ENCODE measurements around the gene HAPLN2. TPM values are rescaled to one million over a fixed set of nuclear protein-coding genes. Genes with fewer than 3 reads are reported as not detected.

Gene HAPLN2
- total RNA-seq, 4 donors from 2014 or later: 0.55 to 1.9 TPM; not detected in 2

DNA sequence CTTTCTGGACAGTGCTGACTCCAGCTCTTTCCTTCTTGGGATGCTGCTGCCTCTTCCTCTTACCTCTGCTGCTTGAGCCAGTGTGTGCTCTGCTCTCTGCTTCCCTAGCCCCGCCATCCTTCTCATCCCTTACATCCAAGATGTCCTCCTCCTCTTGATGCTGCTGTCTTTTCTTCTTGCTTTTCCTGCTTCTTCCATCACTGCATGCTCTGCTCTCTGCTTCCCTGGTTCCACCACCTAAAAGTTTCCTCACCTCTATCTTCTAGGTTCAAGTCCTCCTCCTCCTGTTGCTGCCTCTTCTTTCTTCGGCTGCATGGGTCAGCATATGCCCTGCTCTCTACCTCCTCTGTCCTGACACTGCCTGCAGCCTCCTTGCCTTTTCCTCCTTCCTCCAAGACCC is 24.2 kb upstream of the HAPLN2 start:
- in situ Hi-C loops (cut with MboI; ENCODE audit: low pct_ligation_motif_present in 1 of 4, low pct_unique_long_range_greater_than_20kb in 1 of 4, low sequenced_read_pairs in 3 of 4) (no loop called here), intact Hi-C loops (cut with DNase I; ENCODE audit: low total_unique reads) (no loop called here)
- Histone ChIP-seq H3K4me1 (peaks cover 9 to 17% (median 12%) of the 10 kb centered on the region in 4 donors), H3K9me3 (no peaks in the 10 kb centered on the region), H3K4me3 (no peak overlapping the region), H3K36me3 (peaks cover 0 to 9% (median 0%) of the 10 kb centered on the region in 4 donors), H3K27ac (no peak overlapping the region), H3K27me3 (no peaks in the 10 kb centered on the region)
- 91 to 94% methylated on average over 2 of the region's 2 CpGs for WGBS, 2 donors (ENCODE audit: low coverage in 1 of 2)
- TF ChIP-seq EP300 (IDR thresholded peaks at IDR 0.05; ENCODE audit: low read depth): no peak
- TF ChIP-seq, protein P1, sequence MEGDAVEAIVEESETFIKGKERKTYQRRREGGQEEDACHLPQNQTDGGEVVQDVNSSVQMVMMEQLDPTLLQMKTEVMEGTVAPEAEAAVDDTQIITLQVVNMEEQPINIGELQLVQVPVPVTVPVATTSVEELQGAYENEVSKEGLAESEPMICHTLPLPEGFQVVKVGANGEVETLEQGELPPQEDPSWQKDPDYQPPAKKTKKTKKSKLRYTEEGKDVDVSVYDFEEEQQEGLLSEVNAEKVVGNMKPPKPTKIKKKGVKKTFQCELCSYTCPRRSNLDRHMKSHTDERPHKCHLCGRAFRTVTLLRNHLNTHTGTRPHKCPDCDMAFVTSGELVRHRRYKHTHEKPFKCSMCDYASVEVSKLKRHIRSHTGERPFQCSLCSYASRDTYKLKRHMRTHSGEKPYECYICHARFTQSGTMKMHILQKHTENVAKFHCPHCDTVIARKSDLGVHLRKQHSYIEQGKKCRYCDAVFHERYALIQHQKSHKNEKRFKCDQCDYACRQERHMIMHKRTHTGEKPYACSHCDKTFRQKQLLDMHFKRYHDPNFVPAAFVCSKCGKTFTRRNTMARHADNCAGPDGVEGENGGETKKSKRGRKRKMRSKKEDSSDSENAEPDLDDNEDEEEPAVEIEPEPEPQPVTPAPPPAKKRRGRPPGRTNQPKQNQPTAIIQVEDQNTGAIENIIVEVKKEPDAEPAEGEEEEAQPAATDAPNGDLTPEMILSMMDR (IDR thresholded peaks at IDR 0.05): no peak
- TF ChIP-seq POLR2A (IDR thresholded peaks at IDR 0.05): no peak
- no peak for TF ChIP-seq POLR2AphosphoS5 (IDR thresholded peaks at IDR 0.05)
- no peak for DNase-seq

GRCh38 chr1:156596426-156596825 is 22.8 kb upstream of the HAPLN2 start:
- intact Hi-C loops (cut with DNase I; ENCODE audit: low total_unique reads) (no loop called here), in situ Hi-C loops (cut with MboI; ENCODE audit: low pct_ligation_motif_present in 1 of 4, low pct_unique_long_range_greater_than_20kb in 1 of 4, low sequenced_read_pairs in 3 of 4) (no loop called here)
- Histone ChIP-seq H3K36me3 (peaks cover 0 to 9% (median 0%) of the 10 kb centered on the region in 4 donors), H3K27me3 (no peaks in the 10 kb centered on the region), H3K27ac (no peak overlapping the region), H3K9me3 (no peaks in the 10 kb centered on the region), H3K4me3 (no peak overlapping the region), H3K4me1 (peaks cover 10 to 19% (median 17%) of the 10 kb centered on the region in 4 donors)
- TF ChIP-seq POLR2AphosphoS5 (IDR thresholded peaks at IDR 0.05) (no peak), POLR2A (IDR thresholded peaks at IDR 0.05) (no peak), EP300 (IDR thresholded peaks at IDR 0.05; ENCODE audit: low read depth) (no peak)
- TF ChIP-seq, protein P1 (IDR thresholded peaks at IDR 0.05): no peak
- 76% methylated on average over 3 of the region's 3 CpGs; no CpG with 5 or more reads in 1 of the 2 donors for WGBS, 2 donors (ENCODE audit: low coverage in 1 of 2)
- DNase-seq: no peak

GRCh38 chr1:156598125-156598524 is 21.1 kb upstream of the HAPLN2 start:
- 93% methylated on average over 5 of the region's 5 CpGs; no CpG with 5 or more reads in 1 of the 2 donors for WGBS, 2 donors (ENCODE audit: low coverage in 1 of 2)
- H3K4me3 ChIP-seq: no peak overlapping the region
- in situ Hi-C loops (cut with MboI; ENCODE audit: low pct_ligation_motif_present in 1 of 4, low pct_unique_long_range_greater_than_20kb in 1 of 4, low sequenced_read_pairs in 3 of 4): no loop called here
- H3K9me3 ChIP-seq: no peaks in the 10 kb centered on the region
- TF ChIP-seq EP300 (IDR thresholded peaks at IDR 0.05; ENCODE audit: low read depth) (no peak), POLR2AphosphoS5 (IDR thresholded peaks at IDR 0.05) (no peak), POLR2A (IDR thresholded peaks at IDR 0.05) (no peak)
- TF ChIP-seq, protein P1 (IDR thresholded peaks at IDR 0.05): no peak
- no peak overlapping the region for H3K27ac ChIP-seq
- H3K4me1 ChIP-seq: peaks cover 9 to 20% (median 17%) of the 10 kb centered on the region in 4 donors
- intact Hi-C loops (cut with DNase I; ENCODE audit: low total_unique reads): no loop called here
- DNase-seq: no peak
- H3K36me3 ChIP-seq: peaks cover 0 to 9% (median 0%) of the 10 kb centered on the region in 4 donors
- H3K27me3 ChIP-seq: no peaks in the 10 kb centered on the region

DNA sequence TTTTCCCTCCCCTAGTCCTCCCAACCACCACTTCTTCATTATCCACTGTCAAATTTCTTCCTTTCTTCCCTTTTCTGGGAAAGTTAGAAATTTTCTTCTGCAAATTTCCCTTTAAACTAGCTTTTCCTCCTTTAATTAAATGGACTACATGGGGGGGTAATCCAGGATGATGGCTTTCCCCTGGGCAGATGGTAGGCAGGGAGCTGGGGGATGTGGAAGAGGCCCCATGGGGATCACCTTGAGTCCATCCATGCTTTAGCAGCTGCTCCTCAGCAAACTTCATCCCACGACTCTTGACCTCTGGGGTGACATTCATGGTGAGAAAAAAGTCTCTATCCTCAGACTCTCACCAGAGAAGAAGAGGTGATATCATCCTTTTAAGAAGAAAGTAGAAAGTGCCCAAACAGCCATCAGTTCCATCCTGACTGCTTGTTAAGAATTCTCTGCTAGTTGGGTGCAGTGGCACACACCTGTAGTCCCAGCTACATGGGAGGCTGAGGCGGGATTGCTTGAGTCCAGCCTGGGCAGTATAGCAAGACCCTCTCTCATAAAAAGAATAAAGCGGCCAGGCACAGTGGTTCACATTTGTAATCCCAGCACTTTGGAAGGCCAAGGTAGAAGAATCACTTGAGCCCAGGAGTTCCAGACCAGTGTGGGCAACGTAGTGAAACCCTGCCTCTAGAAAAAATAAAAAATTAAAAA is 20.3 kb upstream of the HAPLN2 start:
- DNase-seq: no peak
- 93 to 94% methylated on average over 3 to 4 of the region's 4 CpGs for WGBS, 2 donors (ENCODE audit: low coverage in 1 of 2)
- in situ Hi-C loops (cut with MboI; ENCODE audit: low pct_ligation_motif_present in 1 of 4, low pct_unique_long_range_greater_than_20kb in 1 of 4, low sequenced_read_pairs in 3 of 4): no loop called here

More for the DNA sequence above, 20.3 kb upstream of the HAPLN2 start:
- no peak overlapping the region for H3K27ac ChIP-seq
- TF ChIP-seq POLR2A (IDR thresholded peaks at IDR 0.05): no peak
- no peak for TF ChIP-seq EP300 (IDR thresholded peaks at IDR 0.05; ENCODE audit: low read depth)
- TF ChIP-seq, protein P1 (IDR thresholded peaks at IDR 0.05): no peak
- no peak for TF ChIP-seq POLR2AphosphoS5 (IDR thresholded peaks at IDR 0.05)
- intact Hi-C loops (cut with DNase I; ENCODE audit: low total_unique reads): no loop called here
- peaks cover 9 to 20% (median 17%) of the 10 kb centered on the region in 4 donors for H3K4me1 ChIP-seq
- no peak overlapping the region for H3K4me3 ChIP-seq
- H3K9me3 ChIP-seq: no peaks in the 10 kb centered on the region
- H3K36me3 ChIP-seq: peaks cover 0 to 9% (median 0%) of the 10 kb centered on the region in 4 donors
- no peaks in the 10 kb centered on the region for H3K27me3 ChIP-seq

All from transverse colon (tissue), 4 donors.